IMR-90 (cell line): ENCODE data around the gene TGM1. TPM values are rescaled to one million over a fixed set of nuclear protein-coding genes. Genes with fewer than 3 reads are reported as not detected.
A peak's percentile ranks its signal among the peaks of the same experiment; 100 is the strongest.

Experiments
- ATAC-seq: fragments of 200-7000 bp; cut with Tn5 transposase; 2 replicates; pipeline ENCODE4 v1.9.1; 2020; ENCODE audit warnings: low read depth, mild to moderate bottlenecking, moderate library complexity
- BruUV-seq: library from RNA; stranded (reverse); fragments of 400-500 nt; replicated peaks from 2 replicates; lab custom pipeline; 2021; lab: Mats Ljungman, UMichigan
- CTCF ChIA-PET: fragments of 300-600 bp; formaldehyde crosslinking; extraction: SDS; loops from one replicate; lab custom pipeline; 2021; ENCODE audit warnings: antibody characterized with exemption; lab: Yijun Ruan, JAX
- POLR2A ChIA-PET: fragments of 300-600 bp; sonication (Branson Sonifier 250); formaldehyde crosslinking; loops from one replicate; lab custom pipeline; 2022; ENCODE audit warnings: antibody characterized with exemption; ENCODE audit not compliant: unreplicated experiment; lab: Charles Lee
- DNase-seq: peaks from one replicate; pipeline ENCODE4 v3.0.0; 2013
- H2AFZ ChIP-seq: replicated peaks from 2 replicates; pipeline ENCODE3; 2013; ENCODE audit warnings: low read length, mild to moderate bottlenecking; ENCODE audit not compliant: poor library complexity
- H2AK5ac ChIP-seq: 2 replicates; pipeline ENCODE4 v1.6.1; 2013; ENCODE audit warnings: low read depth, low read length, inconsistent platforms
- H2AK9ac ChIP-seq: replicated peaks from 2 replicates; pipeline ENCODE3; 2013; ENCODE audit warnings: mild to moderate bottlenecking, low read depth, low read length, moderate library complexity; ENCODE audit not compliant: poor library complexity
- H2BK120ac ChIP-seq: 2 replicates; pipeline ENCODE4 v1.6.1; 2013; ENCODE audit warnings: low read depth, low read length, inconsistent platforms
- H2BK15ac ChIP-seq: 3 replicates; pipeline ENCODE4 v1.6.1; 2013; ENCODE audit warnings: low read depth, low read length, inconsistent platforms
- H2BK20ac ChIP-seq: 2 replicates; pipeline ENCODE4 v1.6.1; 2013; ENCODE audit warnings: low read depth, mild to moderate bottlenecking, inconsistent platforms, low read length, moderate library complexity
- H2BK5ac ChIP-seq: 2 replicates; pipeline ENCODE4 v1.6.1; 2013; ENCODE audit warnings: mild to moderate bottlenecking, low read depth, low read length, inconsistent platforms; ENCODE audit not compliant: poor library complexity, severe bottlenecking
- H3K14ac ChIP-seq: replicated peaks from 2 replicates; pipeline ENCODE4 v1.6.1; 2013; ENCODE audit warnings: low read depth, low read length, inconsistent platforms
- H3K18ac ChIP-seq: 2 replicates; pipeline ENCODE4 v1.6.1; 2013; ENCODE audit warnings: low read depth, low read length, control low read depth
- H3K23ac ChIP-seq: 2 replicates; pipeline ENCODE4 v1.6.1; 2013; ENCODE audit warnings: low read depth, low read length, inconsistent platforms
- H3K27ac ChIP-seq: 2 replicates; pipeline ENCODE4 v1.5.1; 2013; ENCODE audit warnings: mild to moderate bottlenecking, control low read depth, low read length; ENCODE audit not compliant: insufficient read depth
- H3K27me3 ChIP-seq: 2 replicates; pipeline ENCODE4 v1.6.1; 2013; ENCODE audit warnings: low read length; ENCODE audit not compliant: control insufficient read depth, insufficient read depth
- H3K36me3 ChIP-seq: 2 replicates; pipeline ENCODE4 v1.6.1; 2013; ENCODE audit warnings: low read length, mixed read lengths; ENCODE audit not compliant: control insufficient read depth, insufficient read depth
- H3K4ac ChIP-seq: 2 replicates; pipeline ENCODE4 v1.6.1; 2013; ENCODE audit warnings: low read depth, low read length, inconsistent platforms
- H3K4me1 ChIP-seq: 2 replicates; pipeline ENCODE4 v1.6.1; 2013; ENCODE audit warnings: low read length, mixed read lengths; ENCODE audit not compliant: control insufficient read depth, insufficient read depth
- H3K4me2 ChIP-seq: 2 replicates; pipeline ENCODE4 v1.6.1; 2013; ENCODE audit warnings: low read depth, mild to moderate bottlenecking, control low read depth, low read length, moderate library complexity
- H3K4me3 ChIP-seq: 2 replicates; pipeline ENCODE4 v1.5.1; 2013; ENCODE audit warnings: low read depth, mild to moderate bottlenecking, control low read depth, low read length, moderate library complexity; ENCODE audit not compliant: insufficient read depth
- H3K56ac ChIP-seq: 2 replicates; pipeline ENCODE4 v1.6.1; 2013; ENCODE audit warnings: low read length, inconsistent platforms; ENCODE audit not compliant: insufficient read depth; ENCODE audit errors: extremely low read depth
- H3K79me1 ChIP-seq, 2 experiments: 2 replicates each; pipeline ENCODE4 v1.6.1; 2013; ENCODE audit warnings: low read length in 2 of 2, inconsistent platforms in 1 of 2, low read depth in 1 of 2
- H3K9ac ChIP-seq: 2 replicates; pipeline ENCODE4 v1.6.1; 2013; ENCODE audit warnings: low read depth, low read length, control low read depth
- H3K9me1 ChIP-seq: 2 replicates; pipeline ENCODE4 v1.6.1; 2013; ENCODE audit warnings: low read length, inconsistent platforms; ENCODE audit not compliant: insufficient read depth
- H3K9me3 ChIP-seq: 2 replicates; pipeline ENCODE4 v1.6.1; 2013; ENCODE audit warnings: low read length; ENCODE audit not compliant: control insufficient read depth, insufficient read depth
- H4K20me1 ChIP-seq: 2 replicates; pipeline ENCODE4 v1.6.1; 2013; ENCODE audit warnings: low read length, inconsistent platforms; ENCODE audit not compliant: insufficient read depth
- H4K5ac ChIP-seq: 2 replicates; pipeline ENCODE4 v1.6.1; 2013; ENCODE audit warnings: mild to moderate bottlenecking, low read depth, low read length, control low read depth
- H4K8ac ChIP-seq, 2 experiments: 2 replicates each; pipeline ENCODE4 v1.6.1; 2013; ENCODE audit warnings: low read depth in 2 of 2, low read length in 2 of 2, control low read depth in 1 of 2, inconsistent platforms in 1 of 2
- H4K91ac ChIP-seq: 2 replicates; pipeline ENCODE4 v1.6.1; 2013; ENCODE audit warnings: low read depth, low read length, inconsistent platforms; ENCODE audit not compliant: insufficient read depth
- MAFK ChIP-seq: IDR thresholded peaks from 2 replicates; pipeline ENCODE4 v1.6.1; 2012; ENCODE audit warnings: low read depth, low read length, improper control_type of control experiment
- USF2 ChIP-seq: fragments of 150-350 bp; IDR thresholded peaks from 2 replicates; pipeline ENCODE4 v1.6.1; 2017; ENCODE audit warnings: mild to moderate bottlenecking, antibody characterized with exemption, low read length, low read depth
- WGBS, 2 experiments: methylation state at CpG; one replicate each; pipeline versions ENCODE4 v1.1.5 to v1.1.7; 2013; ENCODE audit warnings: missing lambda C conversion rate in 2 of 2; ENCODE audit not compliant: insufficient read length in 1 of 2; ENCODE audit errors: extremely low coverage in 2 of 2; 5-methylcytosine and 5-hydroxymethylcytosine counted together
- dilution Hi-C: fragments of 300-500 bp; cut with HindIII; formaldehyde crosslinking; loops from one replicate; pipeline ENCODE4 v1.14.3; 2018; ENCODE audit warnings: low sequenced_read_pairs; ENCODE audit not compliant: unreplicated experiment
- in situ Hi-C: fragments of 300-500 bp; cut with MboI; formaldehyde crosslinking; loops from 3 replicates; pipeline ENCODE4 v1.14.3; 2019; ENCODE audit warnings: low sequenced_read_pairs, inconsistent platforms, mixed read lengths
- intact Hi-C: fragments of 100-400 bp; cut with micrococcal nuclease; formaldehyde crosslinking; loops from 2 replicates; pipeline ENCODE4 v1.10.0; 2022
- polyA plus RNA-seq, 3 experiments: library from polyadenylated mRNA; depleted of rRNA; stranded (reverse); fragments of >200 nt; gene quantifications; 2 replicates each; pipeline ENCODE4 v1.2.3, GENCODE V29; 2012; ENCODE audit warnings: low replicate concordance in 1 of 3
- total RNA-seq: library from RNA; depleted of rRNA; stranded (reverse); fragments of >200 nt; gene quantifications from 2 replicates; pipeline ENCODE4 v1.2.3, GENCODE V29; 2012

TGM1 gene
- total and polyA plus RNA-seq, 2 of the 4 experiments (the other 2 are of a cell fraction), result 0.72 to 3.3 TPM

DNA sequence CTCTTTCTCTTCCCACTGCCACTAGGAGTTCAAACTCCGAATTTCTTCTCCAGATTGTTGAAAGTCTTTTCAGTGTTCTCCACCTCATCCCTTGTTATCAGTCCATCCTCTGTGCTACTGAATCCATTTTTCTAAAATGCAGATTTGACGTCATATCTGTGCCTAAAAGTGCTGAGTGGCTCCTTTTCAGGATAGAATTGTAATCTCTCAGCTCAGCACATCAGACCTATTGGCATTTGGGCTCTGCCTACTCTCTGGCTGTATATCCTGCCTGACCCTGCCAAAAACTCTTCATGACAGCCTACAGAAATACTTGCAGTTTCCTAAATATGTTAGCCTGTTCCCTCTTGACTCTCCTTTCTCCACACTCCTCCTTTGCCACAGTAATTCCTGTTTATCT lies 9.5 kb upstream of the TGM1 start:
- WGBS, 2 experiments, result 100% methylated on average over 1 of the region's 2 CpGs; no CpG with 5 or more reads in 1 of the 2 experiments
- H3K4me3 ChIP-seq, result no peak overlapping the region
- H2BK15ac ChIP-seq, result no peak overlapping the region
- intact Hi-C loops, result no loop called here
- H2BK20ac ChIP-seq, result no peak overlapping the region
- peaks cover 5% of the 10 kb centered on the region; the same call in 1 of the 2 replicates for H3K9me1 ChIP-seq
- H3K9ac ChIP-seq, result no peak overlapping the region
- no peak overlapping the region for H2BK120ac ChIP-seq
- no peak overlapping the region for H3K4me2 ChIP-seq
- H2AK9ac ChIP-seq, result no peak overlapping the region
- DNase-seq (no peak), ATAC-seq (no peak)
- no peak overlapping the region for H3K56ac ChIP-seq
- H2AFZ ChIP-seq, result no peak overlapping the region
- H4K20me1 ChIP-seq, result no peaks in the 10 kb centered on the region
- H3K18ac ChIP-seq, result no peak overlapping the region
- H2AK5ac ChIP-seq, result no peak overlapping the region
- H4K5ac ChIP-seq, result no peak overlapping the region
- H2BK5ac ChIP-seq, result no peak overlapping the region
- in situ Hi-C loops, result no loop called here
- CTCF ChIA-PET, result interaction anchor here (0.6 to 0.8 kb wide), 2 partner anchors 21 to 29 kb away, joined by 3 to 4 read pairs; no protein-coding TSS in a partner anchor
- TSS peak; percentile 50 for BruUV-seq
- H3K14ac ChIP-seq, result no peak overlapping the region
- POLR2A ChIA-PET, result no interaction called here
- no peaks in the 10 kb centered on the region for H3K27me3 ChIP-seq
- H3K79me1 ChIP-seq, result peaks cover 12 to 30% of the 10 kb centered on the region in 2 experiments
- no peaks in the 10 kb centered on the region for H3K9me3 ChIP-seq
- H3K27ac ChIP-seq, result no peak overlapping the region
- peaks cover 12% of the 10 kb centered on the region for H3K36me3 ChIP-seq
- H3K4me1 ChIP-seq, result peaks cover 5% of the 10 kb centered on the region; the same call in 1 of the 2 replicates
- no peak overlapping the region for H3K4ac ChIP-seq
- peak overlapping the region in 1 of 2 experiments; percentile 45; a peak in 2 of 4 replicates for H4K8ac ChIP-seq
- dilution Hi-C loops, result no loop called here
- TF ChIP-seq USF2 (no peak), MAFK (peak; percentile 81)
- no peak overlapping the region for H3K23ac ChIP-seq
- H4K91ac ChIP-seq, result no peak overlapping the region
